Central memory CD8-positive, alpha-beta T cell (primary cell): ENCODE measurements around the gene KAT6B.

Experiments used
- ATAC-seq: fragments of 150-1000 bp; cut with Tn5 transposase; replicated peaks from 2 replicates; pipeline ENCODE4 v1.10.0; 2022; ENCODE audit warnings: mild to moderate bottlenecking, moderate FRiP score, moderate number of reproducible peaks; ENCODE audit not compliant: poor library complexity, severe bottlenecking; ENCODE audit errors: extremely low read depth
- DNase-seq, 2 donors: peaks; one replicate each; pipeline ENCODE4 v3.0.0; 2021; ENCODE audit warnings: low spot score in 2 of 2
- H3K27ac Mint-ChIP-seq: one replicate; pipeline ENCODE4 v1.8.0; 2022; ENCODE audit warnings: low read depth, mild to moderate bottlenecking, moderate library complexity, mixed read lengths
- H3K27me3 Mint-ChIP-seq: one replicate; pipeline ENCODE4 v1.8.0; 2022; ENCODE audit warnings: mixed read lengths
- H3K36me3 Mint-ChIP-seq: one replicate; pipeline ENCODE4 v1.8.0; 2022; ENCODE audit warnings: mild to moderate bottlenecking, moderate library complexity, mixed read lengths; ENCODE audit not compliant: insufficient read depth
- H3K4me1 Mint-ChIP-seq: one replicate; pipeline ENCODE4 v1.8.0; 2022; ENCODE audit warnings: mixed read lengths
- H3K4me3 Mint-ChIP-seq: one replicate; pipeline ENCODE4 v1.8.0; 2022; ENCODE audit warnings: mild to moderate bottlenecking, moderate library complexity, mixed read lengths
- H3K9me3 Mint-ChIP-seq: one replicate; pipeline ENCODE4 v1.8.0; 2022; ENCODE audit warnings: mixed read lengths

Gene KAT6B

DNA sequence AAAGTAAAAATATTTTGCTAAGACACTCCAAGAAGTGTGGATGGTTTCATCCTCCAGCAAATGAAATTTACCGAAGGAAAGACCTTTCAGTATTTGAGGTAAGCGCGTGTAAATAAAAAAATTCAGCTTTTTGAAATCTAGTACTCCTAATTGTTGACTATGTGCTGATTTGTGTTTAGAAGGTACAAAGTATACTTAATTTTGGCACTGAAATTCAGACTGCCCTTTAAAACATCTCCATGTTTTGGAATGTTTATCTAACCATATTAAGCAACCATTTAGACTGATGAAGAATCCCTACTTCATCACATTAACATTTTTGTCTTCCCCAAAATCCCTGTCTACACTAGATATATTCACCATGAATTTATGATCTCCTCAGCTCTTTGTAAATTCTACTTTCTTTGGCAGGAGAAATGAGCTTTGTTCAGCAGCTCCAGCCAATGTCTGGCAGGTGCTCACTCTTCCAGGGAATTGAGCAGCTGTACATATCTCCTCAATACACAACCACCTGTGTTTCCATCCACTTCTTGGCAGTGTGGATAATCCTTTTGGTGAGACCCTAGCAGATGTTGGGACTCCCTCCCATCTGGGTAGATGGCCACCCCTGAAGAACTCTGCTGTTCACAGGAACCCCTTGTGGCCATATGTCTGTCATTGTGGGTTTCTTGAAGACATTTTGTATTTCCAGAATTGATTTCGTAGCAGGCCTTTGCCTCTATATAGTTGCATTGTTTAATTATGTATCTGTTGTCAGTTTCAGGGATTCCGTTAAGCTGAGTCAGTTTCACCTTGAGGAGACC lies 155.6 kb downstream of the KAT6B start:
- no peak overlapping the region for H3K4me3 Mint-ChIP-seq
- DNase-seq: no peak
- H3K36me3 Mint-ChIP-seq: peaks cover 20% of the 10 kb centered on the region
- no peaks in the 10 kb centered on the region for H3K9me3 Mint-ChIP-seq
- H3K27me3 Mint-ChIP-seq: no peaks in the 10 kb centered on the region
- no peak for ATAC-seq
- H3K4me1 Mint-ChIP-seq: peaks cover 15% of the 10 kb centered on the region
- no peak overlapping the region for H3K27ac Mint-ChIP-seq

DNA sequence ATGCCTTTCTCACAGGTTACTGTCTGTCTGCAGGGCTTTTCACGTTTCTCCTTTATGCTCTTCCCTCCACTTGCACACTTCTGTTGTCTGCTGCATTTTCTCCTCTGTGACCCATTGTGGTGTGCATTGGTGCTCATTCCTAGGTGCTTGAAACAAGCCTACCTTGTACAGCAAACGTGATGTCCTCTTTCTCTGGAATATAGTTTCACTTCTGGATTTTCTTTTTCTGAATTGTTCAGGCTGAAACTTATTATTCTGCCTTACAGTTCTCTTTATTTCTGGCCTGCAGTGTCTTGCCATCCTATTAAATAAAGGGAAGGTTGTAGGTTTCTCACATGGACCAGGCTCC lies 156.2 kb downstream of the KAT6B start:
- H3K4me1 Mint-ChIP-seq: peaks cover 9% of the 10 kb centered on the region
- H3K36me3 Mint-ChIP-seq: peaks cover 20% of the 10 kb centered on the region
- no peak overlapping the region for H3K4me3 Mint-ChIP-seq
- no peak for DNase-seq
- no peak overlapping the region for H3K27ac Mint-ChIP-seq
- H3K9me3 Mint-ChIP-seq: no peaks in the 10 kb centered on the region
- no peaks in the 10 kb centered on the region for H3K27me3 Mint-ChIP-seq
- ATAC-seq: no peak

GRCh38 chr10:74983383-74983782 lies 157.0 kb downstream of the KAT6B start:
- no peak for ATAC-seq
- no peaks in the 10 kb centered on the region for H3K27me3 Mint-ChIP-seq
- H3K9me3 Mint-ChIP-seq: no peaks in the 10 kb centered on the region
- peaks cover 20% of the 10 kb centered on the region for H3K36me3 Mint-ChIP-seq
- no peak overlapping the region for H3K27ac Mint-ChIP-seq
- H3K4me1 Mint-ChIP-seq: peaks cover 1% of the 10 kb centered on the region
- H3K4me3 Mint-ChIP-seq: no peak overlapping the region
- no peak for DNase-seq

- Mint-ChIP-seq H3K9me3 (no peaks in the 10 kb centered on the region), H3K27me3 (no peaks in the 10 kb centered on the region), H3K4me1 (peaks cover 11% of the 10 kb centered on the region), H3K36me3 (peaks cover 21% of the 10 kb centered on the region), H3K4me3 (no peak overlapping the region), H3K27ac (peak overlapping the region; percentile 55)
- no peak for ATAC-seq
- no peak for DNase-seq
Measured at GRCh38 chr10:74987339-74988053, 161.1 kb downstream of the KAT6B start.

- Mint-ChIP-seq H3K27me3 (no peaks in the 10 kb centered on the region), H3K36me3 (peaks cover 21% of the 10 kb centered on the region), H3K9me3 (no peaks in the 10 kb centered on the region), H3K4me1 (peaks cover 11% of the 10 kb centered on the region), H3K27ac (peak overlapping the region; percentile 73), H3K4me3 (no peak overlapping the region)
- DNase-seq (no peak), ATAC-seq (no peak)
Measured at GRCh38 chr10:74988054-74988775, 161.8 kb downstream of the KAT6B start.

DNA sequence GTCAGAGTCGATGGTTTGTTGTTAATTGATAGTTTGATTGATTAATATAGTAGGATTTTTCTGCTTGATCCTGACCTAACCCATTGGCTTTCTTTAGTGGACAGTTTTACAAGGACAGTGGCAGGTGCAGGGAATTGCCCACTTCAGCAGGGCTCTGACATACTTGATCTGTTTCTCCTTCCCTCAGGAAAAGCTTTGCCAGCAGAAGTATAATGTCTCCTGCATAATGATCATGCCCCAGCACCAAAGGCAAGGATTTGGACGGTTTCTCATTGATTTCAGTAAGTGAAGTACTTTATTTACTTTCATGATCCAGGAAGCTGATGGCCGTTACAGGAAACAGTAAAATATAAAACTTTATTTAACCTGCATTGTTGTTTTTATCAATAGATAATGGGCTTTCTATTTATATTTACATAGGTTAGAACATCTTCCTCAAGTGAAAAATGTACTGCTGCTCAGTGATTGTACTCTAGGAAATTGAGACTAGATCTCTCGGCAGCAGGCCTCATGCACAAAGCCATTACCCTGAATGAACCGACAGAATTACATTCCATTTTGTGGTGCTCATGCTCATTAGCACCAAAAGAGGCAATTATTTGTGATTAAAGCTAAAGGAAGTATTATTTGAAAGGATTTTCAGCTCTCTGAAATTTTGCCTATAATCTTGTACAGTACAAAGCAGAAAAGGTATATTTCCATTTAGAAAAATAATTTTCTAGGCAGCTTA lies 162.6 kb downstream of the KAT6B start:
- no peak for DNase-seq
- Mint-ChIP-seq H3K27me3 (no peaks in the 10 kb centered on the region), H3K36me3 (peaks cover 19% of the 10 kb centered on the region), H3K27ac (peak overlapping the region; percentile 73), H3K4me1 (peaks cover 11% of the 10 kb centered on the region), H3K4me3 (no peak overlapping the region), H3K9me3 (no peaks in the 10 kb centered on the region)
- no peak for ATAC-seq

GRCh38 chr10:74991435-74991834 lies 165.0 kb downstream of the KAT6B start:
- no peaks in the 10 kb centered on the region for H3K9me3 Mint-ChIP-seq
- peaks cover 19% of the 10 kb centered on the region for H3K36me3 Mint-ChIP-seq
- ATAC-seq: peak; percentile 72

DNA sequence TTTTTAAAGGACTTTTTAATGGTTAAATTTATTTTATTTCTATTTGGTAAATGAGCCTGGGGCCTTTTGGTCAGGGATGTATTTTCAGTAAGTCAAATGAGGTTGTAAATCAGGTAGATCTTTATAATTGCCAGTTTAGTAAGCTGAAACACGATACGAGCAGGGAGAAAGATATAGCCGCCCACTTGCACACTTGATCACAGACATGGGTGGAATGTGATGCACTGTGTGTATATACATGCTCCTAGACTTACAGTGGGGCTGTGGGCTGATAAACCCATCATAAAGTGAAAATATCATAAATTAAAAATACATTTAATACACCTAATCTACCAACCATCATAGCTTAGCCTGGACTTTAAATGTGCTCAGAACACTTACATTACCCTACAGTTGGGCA lies 165.7 kb downstream of the KAT6B start:
- H3K4me3 Mint-ChIP-seq: no peak overlapping the region
- ATAC-seq (no peak), DNase-seq (no peak)
- peaks cover 11% of the 10 kb centered on the region for H3K4me1 Mint-ChIP-seq
- H3K36me3 Mint-ChIP-seq: peaks cover 19% of the 10 kb centered on the region
- H3K27ac Mint-ChIP-seq: no peak overlapping the region
- no peaks in the 10 kb centered on the region for H3K9me3 Mint-ChIP-seq
- no peaks in the 10 kb centered on the region for H3K27me3 Mint-ChIP-seq

More at GRCh38 chr10:74991435-74991834, 165.0 kb downstream of the KAT6B start:
- no peak for DNase-seq
- no peaks in the 10 kb centered on the region for H3K27me3 Mint-ChIP-seq
- no peak overlapping the region for H3K27ac Mint-ChIP-seq
- H3K4me3 Mint-ChIP-seq: no peak overlapping the region
- peaks cover 11% of the 10 kb centered on the region for H3K4me1 Mint-ChIP-seq

DNA sequence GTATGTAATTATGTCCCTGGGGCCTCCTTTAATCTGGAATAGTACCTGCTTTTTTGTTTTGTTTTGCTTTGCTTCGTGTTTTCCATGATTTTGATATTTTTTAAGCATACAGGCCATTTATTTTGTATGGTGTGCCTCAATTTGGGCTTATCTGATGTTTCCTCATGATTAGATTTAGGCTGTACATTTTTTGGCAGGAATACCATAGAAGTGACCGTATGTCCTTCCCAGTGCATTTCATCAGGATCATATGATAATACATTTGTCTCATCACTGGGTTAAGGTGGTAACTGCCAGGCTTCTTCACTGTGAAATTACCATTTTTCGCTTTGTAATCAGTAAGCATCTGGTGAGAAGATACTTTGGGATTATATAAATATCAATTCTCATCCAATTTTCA lies 167.2 kb downstream of the KAT6B start:
- Mint-ChIP-seq H3K27ac (no peak overlapping the region), H3K9me3 (no peaks in the 10 kb centered on the region), H3K27me3 (no peaks in the 10 kb centered on the region), H3K4me3 (no peak overlapping the region), H3K36me3 (peaks cover 21% of the 10 kb centered on the region), H3K4me1 (peaks cover 11% of the 10 kb centered on the region)
- no peak for ATAC-seq
- no peak for DNase-seq

GRCh38 chr10:74994854-74995253 lies 168.5 kb downstream of the KAT6B start:
- no peaks in the 10 kb centered on the region for H3K9me3 Mint-ChIP-seq
- H3K4me1 Mint-ChIP-seq: peaks cover 11% of the 10 kb centered on the region
- H3K27ac Mint-ChIP-seq: no peak overlapping the region
- H3K4me3 Mint-ChIP-seq: no peak overlapping the region
- DNase-seq (no peak), ATAC-seq (no peak)
- H3K27me3 Mint-ChIP-seq: no peaks in the 10 kb centered on the region
- peaks cover 21% of the 10 kb centered on the region for H3K36me3 Mint-ChIP-seq

DNA sequence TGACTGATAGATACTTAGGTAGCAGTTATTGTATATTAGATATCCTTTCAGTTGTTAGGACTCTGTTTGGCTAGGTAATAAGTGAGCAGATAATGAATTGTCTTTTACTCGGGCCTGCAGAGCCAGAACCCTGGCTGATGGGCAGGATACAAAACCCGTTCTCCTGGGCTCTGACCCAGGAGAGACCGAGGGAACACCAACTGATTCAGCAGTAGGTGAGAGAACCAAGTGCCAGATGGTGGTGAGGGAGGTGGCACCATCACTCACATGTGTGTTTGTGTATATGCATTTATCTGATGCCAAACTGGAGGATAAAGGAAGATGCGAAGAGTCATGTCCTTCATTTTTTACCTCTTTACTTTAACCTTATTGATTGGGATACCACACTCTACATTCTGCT lies 169.4 kb downstream of the KAT6B start:
- no peak overlapping the region for H3K27ac Mint-ChIP-seq
- ATAC-seq (no peak), DNase-seq (no peak)
- H3K4me3 Mint-ChIP-seq: no peak overlapping the region
- H3K9me3 Mint-ChIP-seq: no peaks in the 10 kb centered on the region
- peaks cover 23% of the 10 kb centered on the region for H3K36me3 Mint-ChIP-seq
- H3K27me3 Mint-ChIP-seq: no peaks in the 10 kb centered on the region
- H3K4me1 Mint-ChIP-seq: peaks cover 9% of the 10 kb centered on the region

GRCh38 chr10:74997163-74997562 lies 170.8 kb downstream of the KAT6B start:
- H3K27me3 Mint-ChIP-seq: no peaks in the 10 kb centered on the region

More at GRCh38 chr10:74997163-74997562, 170.8 kb downstream of the KAT6B start:
- Mint-ChIP-seq H3K36me3 (peaks cover 24% of the 10 kb centered on the region), H3K27ac (no peak overlapping the region), H3K4me3 (no peak overlapping the region), H3K4me1 (no peaks in the 10 kb centered on the region), H3K9me3 (no peaks in the 10 kb centered on the region)
- DNase-seq (no peak), ATAC-seq (no peak)
